Measurements from ENCODE around the gene RTN4RL1. TPM values are rescaled to one million over a fixed set of nuclear protein-coding genes. Genes with fewer than 3 reads are reported as not detected.
"Not testable (repeated sequence)": the region's sequence is repeated elsewhere in the genome, so short reads cannot be mapped to it uniquely, and the experiment has no call there.

Gene RTN4RL1
- total RNA-seq, 1 donor from 2014 or later, result under 0.01 TPM

DNA sequence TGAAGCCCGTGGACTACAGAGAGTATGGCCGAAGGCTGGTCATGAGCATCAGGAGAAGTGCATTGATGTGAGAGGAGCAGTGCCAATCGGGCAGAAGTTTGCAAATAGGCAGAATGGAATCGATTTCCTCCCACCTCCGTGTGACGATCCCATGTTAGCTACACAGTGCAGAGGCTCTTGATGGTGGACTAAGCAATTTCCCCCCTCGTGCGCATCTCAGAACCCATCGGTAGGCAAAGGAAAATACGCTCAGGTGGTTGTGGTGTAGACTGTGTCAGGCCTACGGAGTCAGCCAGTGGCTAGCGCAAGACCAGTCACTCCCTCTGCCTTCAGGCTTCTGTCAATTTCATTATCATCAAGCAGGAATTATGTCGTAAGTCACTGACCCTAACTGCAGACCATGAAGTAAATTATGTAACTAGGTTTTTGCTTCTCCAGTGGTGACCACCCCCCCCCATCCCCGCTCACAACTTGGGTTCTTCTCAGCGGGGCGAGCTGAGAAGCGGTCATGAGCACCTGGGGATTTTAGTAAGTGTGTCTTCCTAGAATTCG, 128.0 kb downstream of the RTN4RL1 start:
- DNase-seq (ENCODE audit: low read depth, low spot score), result no peak

DNA sequence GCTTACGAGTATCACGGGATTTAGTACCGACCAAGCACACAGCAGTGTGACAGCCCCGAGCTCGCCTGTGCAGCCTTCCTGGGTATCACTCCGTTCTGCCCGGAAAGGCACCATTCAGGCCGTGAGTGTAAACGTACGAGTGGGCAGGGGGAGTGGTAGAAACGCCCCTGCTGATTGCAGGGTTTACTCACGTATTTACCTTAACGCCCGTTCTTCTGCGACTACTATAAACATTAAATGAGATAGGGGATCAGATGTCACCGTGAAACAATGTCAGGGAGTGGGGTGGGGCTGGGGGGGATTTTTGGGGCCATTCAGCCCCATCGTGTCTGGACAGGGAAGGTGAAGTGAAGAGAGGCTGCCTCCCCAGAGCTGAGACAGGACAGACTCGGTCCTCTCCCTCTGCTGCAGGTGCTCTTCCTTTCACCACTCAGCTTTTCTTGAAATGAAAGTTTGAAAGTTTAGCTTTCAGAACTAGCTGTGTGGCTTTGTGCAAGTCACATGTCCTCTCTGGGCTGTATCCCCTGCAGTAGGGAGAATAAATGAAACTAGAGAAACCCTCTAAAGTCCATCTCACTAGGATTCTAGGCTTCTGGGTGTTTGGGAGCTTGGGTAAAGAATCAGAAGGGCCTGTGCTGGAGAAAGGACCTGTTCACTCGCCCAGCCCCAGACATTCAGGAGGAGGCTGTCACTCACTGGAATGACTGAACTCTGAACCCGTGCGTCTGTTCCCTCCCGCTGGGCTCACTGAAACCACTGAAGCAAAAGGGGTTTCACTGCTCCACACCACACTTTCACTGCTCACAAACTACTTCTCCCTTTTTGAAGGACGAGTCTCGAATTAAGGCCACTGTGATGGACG, 128.7 kb downstream of the RTN4RL1 start:
- DNase-seq (ENCODE audit: low read depth, low spot score), result no peak

DNA sequence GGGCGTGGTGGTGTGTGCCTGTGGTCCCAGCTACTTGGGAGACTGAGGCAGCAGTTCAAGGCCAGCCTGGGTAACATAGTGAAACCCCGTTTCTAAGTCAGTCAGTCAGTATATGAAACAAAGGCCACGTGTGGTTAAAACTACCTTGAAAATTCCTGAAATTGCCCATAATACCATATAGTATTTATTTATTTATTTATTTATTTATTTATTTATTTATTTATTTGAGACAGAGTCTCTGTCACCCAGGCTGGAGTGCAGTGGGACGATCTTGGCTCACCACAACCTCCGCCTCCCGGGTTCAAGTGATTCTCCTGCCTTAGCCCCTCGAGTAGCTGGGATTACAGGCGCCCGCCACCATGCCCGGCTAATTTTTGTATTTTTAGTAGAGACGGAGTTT, 129.7 kb downstream of the RTN4RL1 start:
- DNase-seq (ENCODE audit: low read depth, low spot score), result not testable (repeated sequence)

- DNase-seq (ENCODE audit: low read depth, low spot score), result no peak
These were observed 130.3 kb downstream of the RTN4RL1 start for GRCh38 chr17:1894753-1895339.

DNA sequence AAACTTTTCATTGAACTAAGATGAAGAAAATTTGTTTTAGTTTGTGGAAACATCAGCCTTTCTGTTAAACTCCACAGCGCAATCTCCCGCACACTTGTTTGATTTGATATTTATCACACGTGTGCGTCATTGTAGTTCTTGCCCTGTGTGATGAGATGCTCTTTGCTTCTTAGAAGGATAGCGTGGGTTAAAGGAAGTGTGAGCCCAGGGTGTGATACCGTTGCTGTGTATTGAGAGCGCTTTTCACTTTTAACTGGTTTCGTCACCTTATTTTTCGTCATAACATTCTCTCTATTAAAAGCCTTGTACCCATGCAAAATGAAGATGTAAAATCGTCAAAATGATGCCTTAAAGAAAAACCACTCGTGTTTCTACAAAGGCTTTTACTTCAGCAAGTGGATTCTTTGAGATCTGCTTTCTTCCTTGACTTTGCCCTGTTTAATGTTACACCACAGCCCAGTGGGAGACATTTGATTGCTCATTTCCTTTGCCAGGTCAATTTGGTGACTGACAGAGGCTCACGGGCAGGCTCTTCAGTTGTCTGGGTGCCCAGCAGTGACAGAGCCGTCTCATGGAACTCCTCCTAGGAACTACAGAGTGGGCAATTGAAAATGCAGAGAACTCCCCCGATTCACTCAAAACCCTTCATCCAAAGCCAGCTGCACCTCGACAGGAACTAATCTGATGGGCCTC, 134.2 kb downstream of the RTN4RL1 start:
- no peak for DNase-seq (ENCODE audit: low read depth, low spot score)

DNA sequence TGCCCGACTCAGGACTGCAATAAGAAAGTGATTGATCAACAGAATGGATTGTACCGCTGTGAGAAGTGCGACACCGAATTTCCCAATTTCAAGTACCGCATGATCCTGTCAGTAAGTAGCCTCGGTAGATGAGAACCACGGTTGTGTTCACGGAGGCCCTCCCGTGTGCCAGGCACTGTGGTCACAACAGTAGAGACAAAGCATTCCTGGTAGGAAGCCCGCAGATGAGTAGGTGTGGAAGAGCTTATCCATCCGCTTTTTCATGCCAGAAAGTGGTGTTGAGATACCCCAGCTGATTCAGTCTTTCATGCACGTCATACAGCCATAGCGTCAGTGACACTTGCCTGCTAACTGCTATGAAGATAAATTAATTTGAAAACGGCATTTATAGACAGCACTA, 136.4 kb downstream of the RTN4RL1 start:
- DNase-seq (ENCODE audit: low read depth, low spot score), result no peak

Other genes with a start within 250 kb of the RTN4RL1 start
- gene SMYD4, start 195.4 kb downstream of the RTN4RL1 start, total RNA-seq, result 10.6 and 12.2 TPM in 2 replicates
- gene RPA1, start 195.3 kb downstream of the RTN4RL1 start, total RNA-seq, result 57.0 and 64.2 TPM in 2 replicates
- 13.2 and 18.4 TPM in 2 replicates for gene DPH1, start 4.8 kb upstream of the RTN4RL1 start, total RNA-seq
- gene OVCA2, start 16.7 kb upstream of the RTN4RL1 start, total RNA-seq, result 67.8 and 78.2 TPM in 2 replicates
- gene HIC1, start 29.8 kb upstream of the RTN4RL1 start, total RNA-seq, result 34.6 and 35.1 TPM in 2 replicates